ENCODE measurements around the gene SMARCC1.

Gene SMARCC1

DNA sequence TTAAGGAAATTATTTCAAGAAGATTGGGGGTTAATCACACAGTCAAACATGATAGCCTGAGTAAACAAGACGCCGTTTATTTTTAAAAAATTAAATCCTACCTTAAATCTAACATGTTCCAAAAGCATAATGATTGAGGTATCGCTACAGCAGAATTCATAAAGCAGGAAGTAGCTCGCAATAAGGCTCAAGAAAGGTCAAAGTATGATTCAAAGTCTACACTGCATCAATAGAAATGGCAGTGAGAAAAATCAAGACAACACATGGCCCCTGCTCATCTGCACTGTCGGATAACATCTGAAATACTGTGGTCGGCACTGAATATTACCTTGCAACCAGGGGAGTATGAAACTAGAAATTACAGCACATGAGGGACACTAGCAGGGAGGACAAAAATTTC, 93.2 kb downstream of the SMARCC1 start:
- no peak for DNase-seq

DNA sequence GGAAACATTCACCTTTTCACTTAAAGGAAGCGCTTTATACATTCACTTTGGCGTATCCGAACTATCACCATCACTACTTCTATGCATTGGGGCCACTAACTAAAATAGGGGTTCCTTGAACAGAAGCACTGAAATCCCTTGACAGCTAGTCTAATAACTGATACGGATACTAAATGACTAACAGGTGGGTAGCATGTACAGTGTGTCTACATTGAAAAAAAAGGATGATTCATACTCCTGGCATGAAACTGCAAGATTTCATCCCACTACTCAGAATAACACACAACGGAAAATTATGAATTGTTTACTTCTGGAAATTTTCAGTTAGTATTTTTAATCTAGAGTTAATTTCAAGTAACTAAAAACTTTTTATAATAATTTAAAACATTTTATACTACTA, 96.7 kb downstream of the SMARCC1 start:
- no peak for DNase-seq

DNA sequence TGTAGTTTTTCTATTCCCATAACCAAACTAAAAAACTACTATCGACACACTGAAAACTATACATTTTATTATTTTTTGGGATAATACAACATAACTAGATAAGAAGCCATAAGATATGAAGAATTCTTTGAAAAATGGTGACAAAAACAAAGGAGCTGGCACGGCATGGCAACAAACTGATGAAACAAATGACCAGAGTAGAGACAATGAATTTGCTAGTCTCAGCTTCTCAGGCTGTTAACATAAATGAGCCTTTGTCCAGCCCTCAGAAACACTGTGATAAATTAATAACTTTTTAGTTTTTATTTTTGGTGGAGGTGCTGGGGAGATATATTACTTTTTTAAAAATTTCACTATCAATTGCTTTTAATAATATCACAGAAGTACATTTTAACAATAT, 100.7 kb downstream of the SMARCC1 start:
- DNase-seq, result no peak

DNA sequence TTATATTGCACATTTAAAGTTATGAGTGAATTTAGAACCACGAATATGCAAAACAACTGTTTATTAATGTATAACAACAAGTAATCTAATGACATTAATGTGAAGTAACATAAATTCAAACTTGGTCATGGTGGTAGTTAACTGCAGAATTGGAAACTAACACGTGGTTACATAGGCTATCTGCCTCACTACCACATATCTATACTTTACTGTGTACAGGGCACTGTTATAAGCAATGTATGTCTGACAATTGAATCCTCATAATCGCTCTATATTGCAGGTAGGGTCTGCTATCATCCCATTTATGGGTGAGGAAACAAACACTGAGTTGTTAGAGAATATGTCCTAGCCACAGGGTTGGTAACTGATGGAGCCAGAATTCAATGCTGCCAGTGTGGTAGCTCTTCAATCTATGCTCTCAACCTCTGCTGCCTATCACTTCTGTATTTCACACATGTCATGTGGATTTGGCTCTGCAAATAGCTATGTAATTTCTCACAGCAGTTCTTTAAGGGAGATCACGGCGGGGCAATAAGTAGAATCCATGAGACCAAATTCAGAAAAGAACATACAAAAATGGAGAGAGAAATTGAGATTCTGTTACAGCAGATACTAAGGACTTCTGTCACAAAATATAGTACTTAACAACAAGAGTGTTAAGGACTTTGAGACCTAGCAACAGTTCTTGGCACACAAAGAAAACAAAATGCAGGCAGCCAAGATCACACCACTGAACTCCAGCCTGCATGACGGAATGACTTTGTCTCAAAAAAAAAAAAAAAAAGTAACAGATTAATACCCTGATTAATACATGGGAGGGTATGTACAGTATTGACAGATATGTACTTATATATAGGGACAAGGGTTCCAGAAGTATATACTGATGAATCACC, 103.0 kb downstream of the SMARCC1 start:
- no peak for DNase-seq

DNA sequence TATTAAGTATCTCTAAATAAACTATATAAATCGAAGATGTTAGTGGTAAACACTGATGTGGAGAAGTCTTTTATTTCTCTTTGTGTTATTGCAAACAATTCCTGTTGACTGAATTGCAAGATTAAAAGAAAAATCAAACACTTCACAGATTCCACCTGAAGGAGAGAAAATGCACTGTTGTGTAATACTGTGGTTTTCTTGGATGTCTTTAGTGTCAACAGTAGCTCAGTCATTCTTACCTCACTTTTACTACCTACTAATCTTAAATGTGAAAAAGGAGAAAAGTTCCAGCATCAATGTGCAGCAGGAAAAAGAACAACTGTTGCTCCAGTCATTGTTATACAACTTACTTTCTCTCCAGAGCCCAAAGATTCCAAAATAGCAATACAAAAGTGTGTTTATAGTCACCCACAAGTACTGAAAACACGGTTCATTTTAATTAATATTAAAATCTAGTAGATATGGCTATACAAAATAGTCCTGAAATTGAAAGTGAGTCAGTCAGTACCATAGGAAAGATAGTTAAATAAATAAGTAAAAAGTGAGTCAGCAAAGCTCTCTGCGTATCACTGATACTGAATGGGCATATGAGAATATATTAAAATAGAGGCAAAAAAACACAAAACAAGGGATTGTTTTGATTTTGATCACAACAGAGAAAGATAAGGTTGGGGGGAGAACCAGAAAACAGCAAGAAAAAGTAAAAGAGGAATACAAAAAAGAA, 112.5 kb downstream of the SMARCC1 start:
- DNase-seq, result no peak

DNA sequence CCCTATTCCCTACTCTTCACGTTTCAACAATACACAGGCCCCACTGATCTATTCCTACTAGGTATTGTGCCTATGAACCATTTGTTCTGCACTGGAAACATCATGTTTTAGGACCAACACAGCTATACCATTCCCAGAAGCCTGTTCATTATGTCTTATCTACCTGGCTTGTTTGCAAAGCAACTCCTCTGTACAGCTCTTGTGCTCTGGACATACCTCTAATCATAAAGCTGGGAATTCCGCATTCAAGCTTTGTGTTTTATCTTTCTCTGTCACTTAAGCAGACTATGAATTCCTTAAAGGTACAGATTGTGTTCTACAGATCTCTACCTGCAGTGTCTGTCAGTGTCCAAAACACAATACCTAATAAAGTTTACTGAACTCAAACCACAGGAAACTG, 115.6 kb downstream of the SMARCC1 start:
- no peak for DNase-seq

DNA sequence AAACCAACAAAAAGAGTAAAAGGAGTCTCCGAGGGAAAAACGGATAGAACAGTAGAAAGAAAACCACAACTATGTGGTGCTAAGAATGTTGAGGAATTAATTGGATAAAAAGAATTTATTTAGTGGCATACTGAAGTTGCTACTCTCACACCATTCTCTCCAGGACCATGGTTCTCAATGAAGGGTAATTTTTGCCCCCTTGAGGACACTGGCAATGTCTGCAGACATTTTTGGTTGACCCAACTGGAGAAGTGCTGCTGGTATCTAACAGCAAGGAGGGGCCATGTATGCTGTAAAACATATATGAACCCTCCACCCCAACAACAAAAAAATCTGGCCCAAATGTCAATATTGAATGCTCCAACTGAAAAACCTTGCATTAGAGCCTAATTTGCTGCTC, 117.2 kb downstream of the SMARCC1 start:
- no peak for DNase-seq

DNA sequence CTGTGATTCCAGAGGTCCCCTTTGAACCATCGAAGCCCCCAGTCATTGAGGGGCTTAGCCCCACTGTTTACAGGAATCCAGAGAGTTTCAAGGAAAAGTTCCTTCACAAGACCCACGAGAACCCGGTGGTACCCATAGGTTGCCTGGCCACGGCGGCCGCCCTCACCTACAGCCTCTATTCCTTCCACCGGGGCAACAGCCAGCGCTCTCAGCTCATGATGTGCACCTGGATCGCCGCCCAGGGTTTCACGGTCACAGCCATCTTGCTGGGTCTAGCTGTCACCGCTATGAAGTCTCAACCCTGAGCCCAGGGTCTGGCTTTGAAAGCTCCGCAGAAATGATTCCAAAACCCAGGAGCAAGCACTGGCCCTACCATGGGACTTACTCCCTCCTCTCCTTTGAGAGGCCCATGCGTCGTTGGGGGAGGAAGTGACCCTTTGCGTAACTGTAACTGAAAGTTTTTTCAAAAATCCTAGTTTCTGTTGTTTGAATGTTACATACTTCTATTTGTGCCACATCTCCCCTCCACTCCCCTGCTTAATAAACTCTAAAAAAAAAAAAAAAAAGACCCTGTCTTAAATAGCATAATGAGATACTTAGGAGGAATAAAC, 118.0 kb downstream of the SMARCC1 start:
- no peak for DNase-seq

DNA sequence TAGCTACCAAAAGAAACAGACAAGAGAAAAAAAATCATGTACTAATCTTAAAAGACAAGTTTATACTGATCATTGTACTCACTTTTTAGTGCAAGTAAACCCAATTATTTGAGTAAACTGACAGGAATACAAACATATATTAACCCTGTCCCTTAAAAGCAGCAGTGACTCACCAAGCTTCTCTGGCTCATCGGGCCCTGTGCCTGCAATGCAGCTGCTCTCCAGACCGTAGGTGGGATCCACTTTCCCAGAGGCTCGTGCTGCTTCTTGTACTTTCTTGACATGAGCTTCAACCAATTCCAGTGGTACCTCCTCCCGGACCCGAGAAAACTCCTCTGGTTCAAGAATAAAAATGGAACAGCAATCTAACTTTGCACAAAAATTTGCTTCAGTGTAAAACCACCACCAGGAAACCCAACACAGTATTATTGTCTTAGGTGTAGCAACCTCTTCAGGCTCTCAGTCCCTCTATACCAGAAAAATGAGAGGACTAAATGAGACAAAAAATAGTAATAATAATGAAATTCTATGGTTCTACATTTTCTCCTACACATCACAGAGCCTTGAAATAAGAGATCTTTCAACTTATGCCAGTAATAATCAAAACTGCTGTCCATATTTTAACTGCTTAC, 120.5 kb downstream of the SMARCC1 start:
- no peak for DNase-seq

DNA sequence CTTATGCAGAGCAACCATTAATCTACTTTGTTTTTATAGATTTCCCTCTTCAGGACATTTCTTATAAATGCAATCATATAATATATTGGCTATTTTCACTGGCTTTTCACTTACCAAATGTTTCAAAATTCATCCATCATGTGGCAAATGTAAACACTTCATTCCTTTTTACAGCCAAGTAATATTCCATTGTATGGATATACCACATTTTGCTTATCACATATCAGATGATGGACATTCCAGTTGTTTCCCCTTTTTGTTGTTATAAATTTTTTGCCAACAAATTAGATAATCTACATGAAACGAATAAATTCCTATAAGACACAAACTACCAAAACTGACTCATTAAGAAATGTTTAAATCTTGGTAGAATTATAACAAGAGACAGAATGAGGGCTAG, 123.2 kb downstream of the SMARCC1 start:
- DNase-seq, result no peak

DNA sequence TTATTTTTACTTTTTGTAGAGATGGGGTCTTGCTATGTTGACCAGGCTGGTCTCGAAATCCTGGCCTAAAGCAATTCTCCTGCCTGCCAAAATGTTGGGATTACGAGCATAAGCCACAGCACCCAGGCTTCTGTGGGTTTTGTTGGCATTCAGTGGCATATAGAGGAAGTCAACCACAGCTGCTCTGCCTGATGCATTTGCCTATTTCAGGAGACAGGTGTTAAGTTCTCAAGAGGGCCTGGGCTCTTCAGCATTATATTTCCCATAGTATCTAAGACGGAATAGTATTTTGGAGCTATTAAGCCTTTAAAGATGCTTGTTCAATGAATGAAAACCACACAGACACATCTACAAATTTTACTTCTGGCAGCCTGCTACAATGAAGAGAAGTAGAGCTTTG, 129.6 kb downstream of the SMARCC1 start:
- no peak for DNase-seq

DNA sequence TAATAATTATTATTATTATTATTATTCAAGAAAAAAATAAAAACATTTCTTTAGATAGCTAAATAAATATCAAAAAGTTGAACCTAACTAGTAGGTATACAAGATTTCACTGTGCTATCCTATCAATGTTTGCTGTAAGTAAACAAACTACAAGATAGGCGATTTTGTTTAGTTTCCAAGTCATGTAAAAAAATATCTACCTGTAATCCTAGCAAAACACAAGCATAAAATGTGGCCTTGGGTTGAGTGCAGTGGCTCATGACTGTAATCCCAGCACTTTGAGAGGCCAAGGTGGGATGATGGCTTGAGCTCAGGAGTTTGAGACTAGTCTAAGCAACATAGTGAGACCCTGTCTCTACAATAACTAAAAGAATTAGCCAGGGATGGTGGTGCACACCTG, 131.4 kb downstream of the SMARCC1 start:
- DNase-seq, result no peak

DNA sequence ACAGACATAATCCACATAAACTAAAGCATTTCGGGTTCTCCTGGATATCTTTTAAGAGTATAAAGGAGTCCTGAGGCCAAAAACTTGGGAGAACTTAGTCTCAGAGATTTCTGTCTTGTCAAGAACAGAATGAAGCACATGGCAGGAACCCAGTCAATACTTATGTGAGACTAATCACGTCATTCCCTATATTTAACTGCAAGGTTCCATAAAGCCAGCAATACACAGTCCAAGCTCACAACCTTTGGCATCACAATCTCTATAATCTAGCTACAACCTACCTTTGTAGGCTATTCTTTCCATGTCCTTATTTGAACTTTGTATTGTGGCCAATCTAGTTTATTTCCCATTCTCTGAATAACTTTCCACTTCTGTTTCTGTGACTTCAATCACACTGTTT, 134.1 kb downstream of the SMARCC1 start:
- DNase-seq, result no peak

DNA sequence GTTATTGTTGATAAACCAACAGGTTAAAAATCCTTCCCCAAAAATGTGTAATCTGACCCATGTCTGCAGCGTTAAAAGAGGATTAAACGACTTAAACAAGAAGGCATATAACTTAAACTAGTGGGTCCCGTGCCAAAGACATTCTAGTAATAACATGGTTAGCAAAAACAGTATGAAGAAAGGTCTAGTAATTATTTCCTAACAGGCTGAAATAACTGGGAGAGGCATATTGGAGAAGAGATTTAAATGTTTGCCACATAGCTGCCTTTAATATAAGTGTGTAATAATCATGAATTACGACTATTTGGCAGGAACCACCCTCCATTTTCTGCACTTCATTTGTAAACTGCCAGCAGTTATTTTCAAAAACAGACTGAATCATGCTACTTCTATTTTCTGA, 135.3 kb downstream of the SMARCC1 start:
- DNase-seq, result no peak

DNA sequence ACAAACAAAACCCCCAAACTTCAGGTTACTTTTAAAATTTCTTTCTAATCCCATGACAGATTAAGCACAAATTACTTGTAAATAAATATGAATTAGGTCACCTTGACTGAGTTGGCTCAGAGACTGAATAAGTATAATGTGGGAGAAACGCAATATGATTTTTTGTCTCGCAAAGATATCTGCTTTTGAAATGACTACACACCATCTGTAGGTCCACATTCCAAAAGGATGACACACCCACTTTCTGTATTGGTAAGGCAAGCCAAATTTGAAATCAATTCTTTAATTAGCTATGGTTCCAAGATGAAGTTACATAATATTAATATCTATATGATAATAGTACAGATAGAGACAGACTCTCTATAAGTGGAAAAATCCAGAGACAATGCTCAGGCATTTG, 136.1 kb downstream of the SMARCC1 start:
- DNase-seq, result no peak

DNA sequence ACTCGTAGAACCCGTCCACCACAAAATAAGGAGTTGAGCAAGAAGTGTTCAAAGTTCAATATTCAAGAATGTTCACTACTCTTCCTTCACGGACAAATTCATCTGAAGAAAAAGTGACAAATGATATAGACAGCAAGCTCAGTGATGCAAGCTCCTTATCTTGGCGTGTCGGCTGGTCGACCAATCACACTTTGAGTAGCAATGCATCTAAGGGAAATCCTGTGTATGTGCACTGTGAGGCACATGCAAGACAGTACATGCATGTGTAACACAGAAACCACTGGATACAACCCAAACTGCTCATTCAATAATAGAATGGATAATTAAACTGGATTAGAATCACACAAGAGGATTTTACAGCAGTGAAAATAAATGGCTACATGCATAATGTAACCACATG, 138.6 kb downstream of the SMARCC1 start:
- no peak for DNase-seq

DNA sequence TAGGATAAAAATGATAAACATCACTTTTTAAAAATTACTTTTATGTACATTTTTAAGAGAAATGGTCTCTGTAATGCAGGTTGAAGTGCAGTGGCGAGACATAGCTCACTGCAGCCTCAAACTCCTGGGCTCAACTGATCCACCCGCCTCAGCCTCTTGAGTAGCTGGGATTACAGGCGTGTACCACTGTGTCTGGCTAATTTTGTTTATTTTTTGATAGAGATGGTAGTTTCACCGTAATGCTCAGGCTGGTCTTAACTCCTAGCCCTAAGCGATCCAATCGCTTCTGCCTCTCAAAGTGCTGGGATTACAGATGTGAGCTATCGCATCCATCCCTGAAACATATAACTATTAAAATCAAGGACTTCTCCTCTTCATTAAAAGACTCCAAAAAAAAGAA, 140.0 kb downstream of the SMARCC1 start:
- no peak for DNase-seq

DNA sequence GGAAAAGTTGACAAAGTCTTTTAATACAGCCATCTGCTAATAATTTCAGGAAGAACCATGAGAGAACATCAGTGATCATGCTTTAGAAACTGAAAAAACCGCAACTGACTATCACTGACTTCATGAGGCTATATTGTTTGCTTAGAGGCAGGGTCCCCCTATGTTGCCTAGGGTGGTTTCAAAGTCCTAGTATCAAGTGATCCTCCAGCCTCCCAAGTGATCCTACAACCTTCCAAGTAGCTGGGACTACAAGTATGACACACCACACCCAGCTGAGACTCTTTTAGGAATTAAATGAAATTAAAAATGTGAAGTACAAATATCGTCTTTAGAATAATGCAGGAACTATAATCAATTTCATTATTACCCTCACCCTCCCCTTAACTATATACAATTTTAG, 144.8 kb downstream of the SMARCC1 start:
- DNase-seq, result no peak

DNA sequence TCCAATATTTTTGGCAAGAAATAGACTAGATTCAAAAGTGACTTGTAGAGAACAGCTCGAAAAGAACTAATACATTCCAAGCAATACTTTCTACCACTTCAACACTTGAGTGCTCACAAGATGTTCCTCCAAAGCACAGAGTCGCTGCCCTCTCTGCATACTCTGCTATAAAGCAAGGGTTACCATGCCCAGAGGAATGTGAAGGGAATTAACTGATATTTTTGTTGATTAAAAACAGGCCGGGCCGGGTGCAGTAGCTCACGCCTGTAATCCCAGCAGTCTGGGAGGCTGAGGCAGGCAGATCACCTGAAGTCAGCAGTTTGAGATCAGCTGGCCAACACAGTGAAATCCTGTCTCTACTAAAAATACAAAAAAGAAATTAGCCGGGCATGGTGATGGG, 145.5 kb downstream of the SMARCC1 start:
- no peak for DNase-seq

DNA sequence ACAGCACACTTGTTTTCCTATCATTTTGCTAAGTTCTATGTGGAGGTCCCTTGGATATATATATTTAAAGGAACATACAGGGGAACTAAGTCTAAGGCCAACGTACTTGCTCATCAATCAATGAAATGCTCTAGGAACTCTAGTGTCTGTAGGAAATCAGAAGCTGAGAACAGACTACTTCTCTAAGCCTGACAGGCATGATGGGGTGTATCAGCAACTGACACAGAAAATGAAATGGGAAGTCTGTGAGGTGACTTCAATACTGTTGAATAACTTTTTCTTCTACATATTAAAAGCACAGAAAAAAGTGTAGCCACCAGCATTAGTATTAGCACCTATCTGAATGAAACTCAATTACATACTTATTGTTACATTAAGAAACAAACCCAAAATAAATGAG, 146.2 kb downstream of the SMARCC1 start:
- no peak for DNase-seq

DNA sequence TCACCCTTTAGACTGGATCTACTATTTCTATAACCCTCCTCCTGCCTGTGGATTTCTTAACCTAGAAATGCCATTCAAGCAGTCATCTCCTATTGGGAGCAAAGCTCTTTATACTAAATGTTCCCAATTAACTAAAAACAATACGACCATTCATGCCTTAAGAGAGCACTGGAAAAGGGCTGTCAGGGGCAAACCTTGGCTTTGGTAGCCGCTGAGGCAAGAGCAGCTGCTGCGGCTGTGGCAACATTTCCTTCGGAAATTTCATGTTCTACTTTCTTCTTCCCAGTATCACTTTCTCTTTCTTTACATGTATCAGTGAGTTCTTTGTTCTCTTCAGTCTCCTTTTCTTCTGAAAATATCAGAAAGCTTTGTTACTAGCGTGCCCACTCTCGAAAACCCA, 146.7 kb downstream of the SMARCC1 start:
- no peak for DNase-seq

DNA sequence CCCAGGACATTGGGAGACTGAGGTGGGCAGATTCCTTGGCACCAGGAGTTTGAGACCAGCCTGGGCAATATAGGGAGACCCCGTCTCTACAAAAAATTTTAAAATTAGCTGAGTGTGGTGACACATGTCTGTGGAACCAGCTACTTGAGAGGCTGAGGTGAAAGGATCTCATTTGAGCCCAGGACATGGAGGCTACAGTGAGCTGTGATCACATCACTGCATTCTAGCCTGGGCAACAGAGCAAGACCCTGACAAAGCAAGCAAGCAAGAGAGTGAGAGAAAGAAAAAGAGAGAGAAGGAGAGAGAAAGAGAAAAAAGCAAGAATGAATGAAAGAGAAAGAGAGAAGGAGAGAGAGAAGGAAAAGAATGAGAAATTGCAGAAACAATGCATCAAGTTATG, 150.9 kb downstream of the SMARCC1 start:
- no peak for DNase-seq

DNA sequence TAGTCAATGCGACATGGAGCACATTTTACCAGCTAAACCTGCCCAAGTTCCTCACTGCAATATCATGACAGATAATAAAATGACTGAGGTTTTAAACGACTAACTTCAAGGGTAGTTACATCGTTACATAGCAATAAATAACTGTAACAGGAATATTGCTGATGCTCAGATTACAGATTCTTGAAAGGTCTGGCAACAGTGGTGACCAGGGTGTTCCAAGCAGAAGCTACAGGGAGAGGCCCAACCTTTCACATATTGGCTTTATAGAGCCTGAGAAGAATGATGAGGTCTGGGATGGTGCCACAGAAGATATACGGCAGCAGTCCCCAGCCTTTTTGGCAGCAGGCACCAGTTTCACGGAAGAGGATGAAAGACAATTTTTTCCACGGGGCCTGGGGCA, 151.9 kb downstream of the SMARCC1 start:
- no peak for DNase-seq

DNA sequence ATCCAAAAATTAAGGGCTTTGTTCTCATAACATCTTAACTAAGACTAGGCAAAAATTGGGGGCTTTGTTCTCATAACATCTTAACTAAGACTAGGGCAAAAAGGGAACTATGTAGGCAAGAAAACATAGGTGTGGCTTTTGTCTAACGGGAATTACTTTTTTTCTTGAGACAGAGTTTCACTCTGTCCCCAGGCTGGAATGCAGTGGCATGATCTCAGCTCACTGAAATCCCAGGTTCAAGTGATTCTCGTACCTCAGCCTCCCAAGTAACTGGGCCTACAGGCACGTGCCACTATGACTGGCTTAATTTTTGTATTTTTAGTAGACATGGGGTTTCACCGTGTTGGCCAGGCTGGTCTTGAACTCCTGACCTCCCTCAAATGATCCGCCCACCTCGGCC, 153.3 kb downstream of the SMARCC1 start:
- DNase-seq, result no peak
